ENCODE data around the gene IL12RB1. TPM values are rescaled to one million over a fixed set of nuclear protein-coding genes. Genes with fewer than 3 reads are reported as not detected.

Gene IL12RB1
- total and polyA plus RNA-seq, 10 of the 15 experiments (the other 5 are each of a cell fraction or from before 2014, with no cell fraction given) = 2.8 to 29.9 (median 17.6) TPM

GRCh38 chr19:18072335-18072734 is 14.4 kb downstream of the IL12RB1 start:
- no peak for FAIRE-seq

More at GRCh38 chr19:18072335-18072734, 14.4 kb downstream of the IL12RB1 start:
- no peaks in the 10 kb centered on the region for H3K4me1 ChIP-seq (ENCODE audit: control insufficient read depth, insufficient read depth, low read length)
- WGBS (ENCODE audit: insufficient coverage, insufficient replicate concordance, low lambda C conversion rate, missing lambda C conversion rate) = 82% methylated on average over 6 of the region's 6 CpGs
- no peaks in the 10 kb centered on the region for H4K20me1 ChIP-seq (ENCODE audit: control insufficient read depth, insufficient read depth)
- no TSS peak for BruUV-seq (replicated peaks)
- in situ Hi-C loops (cut with MboI) (no loop called here), intact Hi-C loops (cut with micrococcal nuclease; ENCODE audit: unreplicated experiment) (no loop called here)
- no peak overlapping the region for H3K4me3 ChIP-seq
- ChIA-PET CTCF (interaction anchor here (0.7 to 1.5 kb wide), 3 partner anchors 9 to 15 kb away, joined by 3 to 6 read pairs (median 4); partner anchors contain the start of gene IL12RB1), POLR2A (no interaction called here), SMC1A (ENCODE audit: uncharacterized antibody, unreplicated experiment) (no interaction called here), RAD21 (ENCODE audit: unreplicated experiment) (no interaction called here)
- peaks cover 0 to 8% of the 10 kb centered on the region in 2 experiments for H3K36me3 ChIP-seq (ENCODE audit: control insufficient read depth in 2 of 2, insufficient read depth in 2 of 2, low read length in 1 of 2)
- H3K27me3 ChIP-seq (replicated peaks in 1 of 2; ENCODE audit: control insufficient read depth in 2 of 2, insufficient read depth in 2 of 2, low read length in 1 of 2) = no peaks in the 10 kb centered on the region
- H3K9ac ChIP-seq (ENCODE audit: control insufficient read depth, insufficient read depth, low read length) = no peak overlapping the region
- no peak overlapping the region for H2AFZ ChIP-seq (ENCODE audit: control insufficient read depth, low read depth, low read length)
- H3K4me2 ChIP-seq (ENCODE audit: control insufficient read depth, insufficient read depth) = no peak overlapping the region
- TF ChIP-seq YY1 (IDR thresholded peaks at IDR 0.05; ENCODE audit: low read depth, low read length) = no peak
- TF ChIP-seq EGR1 (IDR thresholded peaks at IDR 0.05; ENCODE audit: borderline replicate concordance in 1 of 2, low read depth in 2 of 2, low read length in 2 of 2) = no peak
- no peak for TF ChIP-seq IRF4 (IDR thresholded peaks at IDR 0.05; ENCODE audit: low read depth, low read length)
- TF ChIP-seq STAT1 (conservative IDR thresholded peaks at IDR 0.05) = no peak
- TF ChIP-seq PRDM15 (CRISPR knock-in tag; IDR thresholded peaks at IDR 0.05) = no peak
- TF ChIP-seq ETV6 (conservative IDR thresholded peaks at IDR 0.05 in 1 of 2, IDR thresholded peaks at IDR 0.05 in 1 of 2; ENCODE audit: borderline replicate concordance in 1 of 2, low read depth in 1 of 2) = no peak
- TF ChIP-seq FOS (IDR thresholded peaks at IDR 0.05; ENCODE audit: borderline replicate concordance, extremely low read depth, insufficient read length) = no peak
- no peak for TF ChIP-seq ATF7 (IDR thresholded peaks at IDR 0.05; ENCODE audit: low read depth)
- no peak for TF ChIP-seq RELB (IDR thresholded peaks at IDR 0.05; ENCODE audit: low read depth)
- no peak for TF ChIP-seq CHD1 (IDR thresholded peaks at IDR 0.05; ENCODE audit: low read depth, low read length)
- no peak for TF ChIP-seq WRNIP1 (IDR thresholded peaks at IDR 0.05; ENCODE audit: borderline replicate concordance, low read depth, low read length)
- TF ChIP-seq USF2 (IDR thresholded peaks at IDR 0.05; ENCODE audit: borderline replicate concordance, low read depth, low read length) = no peak
- TF ChIP-seq CHD4 (IDR thresholded peaks at IDR 0.05) = no peak
- TF ChIP-seq RFX5 (IDR thresholded peaks at IDR 0.05; ENCODE audit: low read depth, low read length) = no peak
- H3K9me3 ChIP-seq (replicated peaks; ENCODE audit: control insufficient read depth, insufficient read depth, low read length) = no peaks in the 10 kb centered on the region
- H3K27ac ChIP-seq (ENCODE audit: control insufficient read depth, insufficient read depth) = no peak overlapping the region
- no peaks in the 10 kb centered on the region for H3K79me2 ChIP-seq (ENCODE audit: control insufficient read depth, insufficient read depth, low read length)
- ATAC-seq (no peak), DNase-seq (ENCODE audit: low read depth, low spot score) (no peak)

All from GM12878 (cell line).